Mesothelial cell of epicardium (in vitro differentiated cells): Measurements from ENCODE around the gene DCAF8L1. TPM values are rescaled to one million over a fixed set of nuclear protein-coding genes. Genes with fewer than 3 reads are reported as not detected.

ENCODE experiments used
- DNase-seq, 2 experiments: peaks; one replicate each; pipeline ENCODE4 v3.0.0; 2021; ENCODE audit warnings: low spot score in 2 of 2; ENCODE audit not compliant: unreplicated experiment in 2 of 2
- H3K27ac Mint-ChIP-seq: 2 replicates; pipeline ENCODE4 v1.8.0; 2021; ENCODE audit warnings: mixed read lengths
- H3K27me3 Mint-ChIP-seq: 2 replicates; pipeline ENCODE4 v1.8.0; 2021; ENCODE audit warnings: low read depth, mixed read lengths
- H3K36me3 Mint-ChIP-seq: 2 replicates; pipeline ENCODE4 v1.8.0; 2021; ENCODE audit warnings: mixed read lengths
- H3K4me1 Mint-ChIP-seq: 2 replicates; pipeline ENCODE4 v1.8.0; 2021; ENCODE audit warnings: mixed read lengths
- H3K4me3 Mint-ChIP-seq: 2 replicates; pipeline ENCODE4 v1.8.0; 2021; ENCODE audit warnings: mild to moderate bottlenecking, moderate library complexity, mixed read lengths
- H3K9me3 Mint-ChIP-seq: 2 replicates; pipeline ENCODE4 v1.8.0; 2021; ENCODE audit warnings: mixed read lengths
- total RNA-seq: library from RNA; stranded (reverse); gene quantifications from 3 replicates; pipeline ENCODE4 v1.2.1, GENCODE V29; 2021
- TF ChIP-seq, protein P1 (sequence below): fragments of 200-600 bp; sonication (generic); IDR thresholded peaks from one replicate; pipeline ENCODE4 v1.5.0; 2021; ENCODE audit warnings: antibody characterized with exemption; ENCODE audit not compliant: unreplicated experiment

DCAF8L1 gene
- total RNA-seq, 1 donor from 2014 or later = not detected

DNA sequence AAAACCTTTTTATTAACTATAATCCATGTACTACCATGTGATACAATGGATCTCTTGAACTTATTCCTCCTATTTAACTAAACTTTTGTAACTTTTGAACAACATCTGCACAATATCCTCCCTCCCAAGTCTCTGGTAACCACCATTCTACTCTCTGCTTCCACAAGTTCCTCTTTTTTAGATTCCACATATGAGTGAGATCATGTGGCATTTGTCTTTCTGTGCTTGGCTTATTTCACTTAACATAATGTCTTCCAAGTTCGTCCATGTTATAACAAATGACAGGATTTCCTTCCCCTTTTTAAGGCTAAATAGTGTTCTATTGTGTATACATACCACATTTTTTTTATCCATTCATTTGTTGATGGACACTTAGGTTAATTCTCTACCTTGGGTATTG lies 28.1 kb downstream of the DCAF8L1 start:
- Mint-ChIP-seq H3K27ac (no peak overlapping the region), H3K4me3 (no peak overlapping the region), H3K27me3 (no peaks in the 10 kb centered on the region), H3K9me3 (peaks cover 37% of the 10 kb centered on the region), H3K36me3 (no peaks in the 10 kb centered on the region), H3K4me1 (no peaks in the 10 kb centered on the region)
- no peak for DNase-seq
- TF ChIP-seq, protein P1, sequence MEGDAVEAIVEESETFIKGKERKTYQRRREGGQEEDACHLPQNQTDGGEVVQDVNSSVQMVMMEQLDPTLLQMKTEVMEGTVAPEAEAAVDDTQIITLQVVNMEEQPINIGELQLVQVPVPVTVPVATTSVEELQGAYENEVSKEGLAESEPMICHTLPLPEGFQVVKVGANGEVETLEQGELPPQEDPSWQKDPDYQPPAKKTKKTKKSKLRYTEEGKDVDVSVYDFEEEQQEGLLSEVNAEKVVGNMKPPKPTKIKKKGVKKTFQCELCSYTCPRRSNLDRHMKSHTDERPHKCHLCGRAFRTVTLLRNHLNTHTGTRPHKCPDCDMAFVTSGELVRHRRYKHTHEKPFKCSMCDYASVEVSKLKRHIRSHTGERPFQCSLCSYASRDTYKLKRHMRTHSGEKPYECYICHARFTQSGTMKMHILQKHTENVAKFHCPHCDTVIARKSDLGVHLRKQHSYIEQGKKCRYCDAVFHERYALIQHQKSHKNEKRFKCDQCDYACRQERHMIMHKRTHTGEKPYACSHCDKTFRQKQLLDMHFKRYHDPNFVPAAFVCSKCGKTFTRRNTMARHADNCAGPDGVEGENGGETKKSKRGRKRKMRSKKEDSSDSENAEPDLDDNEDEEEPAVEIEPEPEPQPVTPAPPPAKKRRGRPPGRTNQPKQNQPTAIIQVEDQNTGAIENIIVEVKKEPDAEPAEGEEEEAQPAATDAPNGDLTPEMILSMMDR = no peak

DNA sequence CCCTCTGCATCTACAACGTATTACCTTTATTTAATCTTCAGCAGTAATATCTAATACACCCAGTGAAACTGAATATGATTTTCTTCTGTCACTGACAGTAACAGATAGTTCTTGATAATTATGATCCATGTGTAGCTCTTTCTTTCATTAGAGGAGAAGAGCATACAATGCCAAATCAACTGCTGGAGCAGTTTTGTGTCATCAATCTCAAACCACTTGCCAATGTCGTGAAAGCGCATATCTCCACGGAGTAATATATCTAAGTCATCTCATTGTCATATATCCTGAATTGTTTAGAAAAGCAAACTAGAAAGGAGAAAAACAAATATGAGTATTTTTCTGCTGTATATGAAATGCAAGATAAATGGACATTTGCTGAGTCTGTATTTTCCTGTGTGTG lies 47.9 kb downstream of the DCAF8L1 start:
- peaks cover 1% of the 10 kb centered on the region for H3K36me3 Mint-ChIP-seq
- TF ChIP-seq, protein P1 = no peak

More for the DNA sequence above, 47.9 kb downstream of the DCAF8L1 start:
- Mint-ChIP-seq H3K27ac (no peak overlapping the region), H3K27me3 (no peaks in the 10 kb centered on the region), H3K4me3 (no peak overlapping the region), H3K4me1 (peaks cover 14% of the 10 kb centered on the region), H3K9me3 (peaks cover 26% of the 10 kb centered on the region)
- no peak for DNase-seq

Other genes starting within 250 kb of the DCAF8L1 start
- not detected in 3 replicates for gene MAGEB10, start 173.5 kb downstream of the DCAF8L1 start, total RNA-seq